Breast epithelium (tissue), 4 donors: ENCODE results near the gene STOM. TPM values are rescaled to one million over a fixed set of nuclear protein-coding genes. Genes with fewer than 3 reads are reported as not detected.

ENCODE experiments used
- DNase-seq, 2 donors: peaks; one replicate each; pipeline ENCODE4 v3.0.0-alpha.2; 2019; ENCODE audit warnings: low spot score in 2 of 2
- H3K27ac ChIP-seq, 2 donors: fragments of 200-600 bp; sonication (generic) in 1 of 2; one replicate each; pipeline ENCODE4 v1.5.1; 2016 to 2019; ENCODE audit warnings: mild to moderate bottlenecking in 1 of 2
- H3K27me3 ChIP-seq, 2 donors: fragments of 200-600 bp; sonication (generic) in 1 of 2; one replicate each; pipeline versions ENCODE4 v1.5.1 to v1.6.0; 2017 to 2019; ENCODE audit warnings: control low read depth in 1 of 2, mild to moderate bottlenecking in 1 of 2
- H3K36me3 ChIP-seq: fragments of 200-600 bp; one replicate; pipeline ENCODE4 v1.5.1; 2019
- H3K4me1 ChIP-seq, 2 donors: fragments of 200-600 bp; sonication (generic); one replicate each; pipeline ENCODE4 v1.5.1; 2016 to 2019; ENCODE audit warnings: control low read depth in 1 of 2
- H3K4me3 ChIP-seq, 3 donors: fragments of 200-600 bp; sonication (generic); 1 replicate in 2 of 3; 2 replicates in 1 of 3; pipeline ENCODE4 v1.5.1; 2016 to 2019; ENCODE audit warnings: mild to moderate bottlenecking in 3 of 3, moderate library complexity in 2 of 3
- H3K9me3 ChIP-seq, 2 donors: fragments of 200-600 bp; sonication (generic) in 1 of 2; one replicate each; pipeline ENCODE4 v1.5.1; 2016 to 2019; ENCODE audit warnings: control low read depth in 1 of 2
- CTCF ChIP-seq, 3 donors: fragments of 450-650 bp; IDR thresholded peaks; one replicate each; pipeline ENCODE4 v1.5.1; 2016 to 2017; ENCODE audit warnings: antibody characterized with exemption in 3 of 3, mild to moderate bottlenecking in 3 of 3, moderate library complexity in 3 of 3
- POLR2A ChIP-seq: fragments of 450-650 bp; IDR thresholded peaks from one replicate; pipeline ENCODE4 v1.6.1; 2016; ENCODE audit warnings: antibody characterized with exemption, mild to moderate bottlenecking, moderate library complexity
- POLR2AphosphoS5 ChIP-seq, 3 donors: sonication (generic); formaldehyde crosslinking; IDR thresholded peaks; one replicate each; pipeline ENCODE4 v1.6.1; 2017; ENCODE audit warnings: antibody characterized with exemption in 3 of 3
- intact Hi-C: fragments of 100-400 bp; cut with DNase I; formaldehyde crosslinking; loops from one replicate; pipeline ENCODE4 v1.15.1; 2023; ENCODE audit warnings: low total_unique reads
- total RNA-seq, 3 donors: library from RNA; depleted of rRNA; stranded (reverse); fragments of >200 nt; gene quantifications; one replicate each; pipeline ENCODE4 v1.1.0, GENCODE V29; 2016

STOM gene
- total RNA-seq, 3 donors from 2014 or later: 263 to 444 (median 334) TPM

GRCh38 chr9:121326130-121326838 lies 43.8 kb downstream of the STOM start:
- Histone ChIP-seq H3K4me1 (peaks cover 14 to 21% of the 10 kb centered on the region in 2 donors), H3K4me3 (peak overlapping the region in 1 of 3 donors; percentile 41), H3K27me3 (no peaks in the 10 kb centered on the region), H3K9me3 (no peaks in the 10 kb centered on the region), H3K36me3 (peaks cover 18% of the 10 kb centered on the region), H3K27ac (peak overlapping the region; percentile 95 to 96)
- intact Hi-C loops: no loop called here
- TF ChIP-seq POLR2AphosphoS5 (IDR thresholded peaks at IDR 0.05) (peak; percentile 94 to 97 (median 94)), CTCF (IDR thresholded peaks at IDR 0.05) (no peak), POLR2A (peak; percentile 22)
- DNase-seq: peak; percentile 88 to 99

- H3K4me3 ChIP-seq: no peak overlapping the region
- intact Hi-C loops: no loop called here
- H3K4me1 ChIP-seq: peaks cover 14 to 21% of the 10 kb centered on the region in 2 donors
- H3K36me3 ChIP-seq: peaks cover 12% of the 10 kb centered on the region
- H3K9me3 ChIP-seq: no peaks in the 10 kb centered on the region
- DNase-seq: no peak
- peak overlapping the region; percentile 95 to 96 for H3K27ac ChIP-seq
- no peak for TF ChIP-seq POLR2AphosphoS5 (IDR thresholded peaks at IDR 0.05)
- TF ChIP-seq POLR2A: no peak
- TF ChIP-seq CTCF (IDR thresholded peaks at IDR 0.05): no peak
- no peaks in the 10 kb centered on the region for H3K27me3 ChIP-seq
Observed at GRCh38 chr9:121325387-121325786, 44.7 kb downstream of the STOM start.

GRCh38 chr9:121324755-121325154 lies 45.3 kb downstream of the STOM start:
- Histone ChIP-seq H3K27me3 (no peaks in the 10 kb centered on the region), H3K4me3 (no peak overlapping the region), H3K27ac (peak overlapping the region; percentile 95 to 96), H3K9me3 (no peaks in the 10 kb centered on the region), H3K4me1 (peaks cover 14 to 21% of the 10 kb centered on the region in 2 donors), H3K36me3 (peaks cover 11% of the 10 kb centered on the region)
- TF ChIP-seq CTCF (IDR thresholded peaks at IDR 0.05): no peak
- no peak for TF ChIP-seq POLR2A
- no peak for TF ChIP-seq POLR2AphosphoS5 (IDR thresholded peaks at IDR 0.05)
- intact Hi-C loops: loop anchor here (5.0 kb wide), 1 partner anchor 48 kb away; the partner anchor contains the start of gene STOM
- no peak for DNase-seq

- Histone ChIP-seq H3K4me3 (no peak overlapping the region), H3K27ac (peak overlapping the region; percentile 95 to 96), H3K4me1 (peaks cover 14 to 21% of the 10 kb centered on the region in 2 donors), H3K9me3 (no peaks in the 10 kb centered on the region), H3K36me3 (peaks cover 9% of the 10 kb centered on the region), H3K27me3 (no peaks in the 10 kb centered on the region)
- intact Hi-C loops: loop anchor here (5.0 kb wide), 1 partner anchor 48 kb away; the partner anchor contains the start of gene STOM
- DNase-seq: no peak
- TF ChIP-seq POLR2AphosphoS5 (IDR thresholded peaks at IDR 0.05) (no peak), POLR2A (no peak), CTCF (IDR thresholded peaks at IDR 0.05) (no peak)
Observed at GRCh38 chr9:121324316-121324715, 45.7 kb downstream of the STOM start.

GRCh38 chr9:121323449-121324151 lies 46.5 kb downstream of the STOM start:
- peak overlapping the region; percentile 95 to 96 for H3K27ac ChIP-seq
- H3K27me3 ChIP-seq: no peaks in the 10 kb centered on the region
- no peak for TF ChIP-seq POLR2AphosphoS5 (IDR thresholded peaks at IDR 0.05)
- H3K9me3 ChIP-seq: no peaks in the 10 kb centered on the region
- H3K4me3 ChIP-seq: no peak overlapping the region
- H3K36me3 ChIP-seq: peaks cover 3% of the 10 kb centered on the region
- intact Hi-C loops: loop anchor here (5.0 kb wide), 1 partner anchor 49 kb away; the partner anchor contains the start of gene STOM
- no peak for DNase-seq
- H3K4me1 ChIP-seq: peaks cover 14 to 21% of the 10 kb centered on the region in 2 donors
